ENCODE measurements around the gene ITPR1.

Gene ITPR1

DNA sequence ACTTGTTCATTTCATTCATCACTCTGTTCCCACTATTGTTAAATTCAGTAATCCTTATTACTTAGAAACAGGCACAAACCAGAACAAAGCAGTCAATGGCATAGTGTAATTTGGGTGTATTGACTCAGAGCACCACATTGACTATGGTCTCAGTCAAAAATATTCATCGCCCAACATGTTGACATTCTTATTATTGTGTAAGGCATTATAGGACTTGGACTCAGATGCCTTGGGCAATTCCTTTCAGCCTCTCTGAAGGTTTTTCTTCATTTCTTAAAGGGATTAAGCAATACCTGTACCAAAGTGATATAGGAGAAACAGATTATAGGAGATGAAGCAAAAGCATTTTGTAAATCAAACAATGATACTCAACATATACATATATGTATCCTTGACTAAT lies 371.4 kb downstream of the ITPR1 start:
- Histone ChIP-seq H3K27me3 (ENCODE audit: insufficient read depth, low read length) (no peaks in the 10 kb centered on the region), H3K9me2 (ENCODE audit: low read depth, low read length) (no peaks in the 10 kb centered on the region), H3K27ac (ENCODE audit: low read depth, low read length, poor library complexity, severe bottlenecking) (no peak overlapping the region), H3K79me2 (ENCODE audit: insufficient read depth, low read length) (no peaks in the 10 kb centered on the region), H3K9me3 (ENCODE audit: low read length) (no peaks in the 10 kb centered on the region), H3K4me1 (ENCODE audit: insufficient read depth, low read length, severe bottlenecking) (peaks cover 11% of the 10 kb centered on the region), H4K20me1 (ENCODE audit: insufficient read depth, low read length) (no peaks in the 10 kb centered on the region), H3F3A (ENCODE audit: insufficient read depth, low read length) (no peaks in the 10 kb centered on the region), H2AFZ (ENCODE audit: low read length) (no peak overlapping the region), H3K36me3 (ENCODE audit: insufficient read depth, low read length) (no peaks in the 10 kb centered on the region), H3K4me3 (ENCODE audit: low read depth, low read length, poor library complexity, severe bottlenecking) (no peak overlapping the region), H3K4me2 (ENCODE audit: low read length) (no peak overlapping the region), H3K9ac (ENCODE audit: low read length) (no peak overlapping the region)
- no peak for TF ChIP-seq EZH2 (IDR thresholded peaks at IDR 0.05; ENCODE audit: borderline replicate concordance, low read length)
- TF ChIP-seq, protein P1, sequence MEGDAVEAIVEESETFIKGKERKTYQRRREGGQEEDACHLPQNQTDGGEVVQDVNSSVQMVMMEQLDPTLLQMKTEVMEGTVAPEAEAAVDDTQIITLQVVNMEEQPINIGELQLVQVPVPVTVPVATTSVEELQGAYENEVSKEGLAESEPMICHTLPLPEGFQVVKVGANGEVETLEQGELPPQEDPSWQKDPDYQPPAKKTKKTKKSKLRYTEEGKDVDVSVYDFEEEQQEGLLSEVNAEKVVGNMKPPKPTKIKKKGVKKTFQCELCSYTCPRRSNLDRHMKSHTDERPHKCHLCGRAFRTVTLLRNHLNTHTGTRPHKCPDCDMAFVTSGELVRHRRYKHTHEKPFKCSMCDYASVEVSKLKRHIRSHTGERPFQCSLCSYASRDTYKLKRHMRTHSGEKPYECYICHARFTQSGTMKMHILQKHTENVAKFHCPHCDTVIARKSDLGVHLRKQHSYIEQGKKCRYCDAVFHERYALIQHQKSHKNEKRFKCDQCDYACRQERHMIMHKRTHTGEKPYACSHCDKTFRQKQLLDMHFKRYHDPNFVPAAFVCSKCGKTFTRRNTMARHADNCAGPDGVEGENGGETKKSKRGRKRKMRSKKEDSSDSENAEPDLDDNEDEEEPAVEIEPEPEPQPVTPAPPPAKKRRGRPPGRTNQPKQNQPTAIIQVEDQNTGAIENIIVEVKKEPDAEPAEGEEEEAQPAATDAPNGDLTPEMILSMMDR (IDR thresholded peaks at IDR 0.05; ENCODE audit: low read length), result no peak

DNA sequence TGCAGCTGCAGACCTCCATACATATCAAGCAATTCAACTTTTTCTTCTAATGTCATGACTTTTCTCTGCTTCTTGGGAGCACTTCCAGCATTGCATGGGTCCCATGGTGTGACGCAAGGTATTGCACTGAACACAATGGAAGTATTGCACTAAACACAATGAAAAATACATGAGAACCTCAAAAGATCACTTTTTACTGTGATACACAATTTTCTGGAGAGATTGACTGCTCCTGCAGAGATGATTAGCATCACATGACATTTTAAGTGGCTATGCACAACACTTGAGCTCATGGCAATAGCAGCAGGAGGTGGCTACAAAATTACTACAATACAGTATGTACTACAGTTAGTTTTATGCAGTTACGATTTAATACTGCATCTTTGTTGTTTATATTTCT lies 372.6 kb downstream of the ITPR1 start:
- Histone ChIP-seq H3K27me3 (ENCODE audit: insufficient read depth, low read length) (no peaks in the 10 kb centered on the region), H3K79me2 (ENCODE audit: insufficient read depth, low read length) (no peaks in the 10 kb centered on the region), H3K9ac (ENCODE audit: low read length) (no peak overlapping the region), H2AFZ (ENCODE audit: low read length) (no peak overlapping the region), H3K27ac (ENCODE audit: low read depth, low read length, poor library complexity, severe bottlenecking) (no peak overlapping the region), H3K36me3 (ENCODE audit: insufficient read depth, low read length) (no peaks in the 10 kb centered on the region), H3K9me2 (ENCODE audit: low read depth, low read length) (no peaks in the 10 kb centered on the region), H3K4me1 (ENCODE audit: insufficient read depth, low read length, severe bottlenecking) (peaks cover 11% of the 10 kb centered on the region), H4K20me1 (ENCODE audit: insufficient read depth, low read length) (no peaks in the 10 kb centered on the region), H3F3A (ENCODE audit: insufficient read depth, low read length) (no peaks in the 10 kb centered on the region), H3K4me3 (ENCODE audit: low read depth, low read length, poor library complexity, severe bottlenecking) (no peak overlapping the region), H3K9me3 (ENCODE audit: low read length) (no peaks in the 10 kb centered on the region), H3K4me2 (ENCODE audit: low read length) (no peak overlapping the region)
- TF ChIP-seq, protein P1 (IDR thresholded peaks at IDR 0.05; ENCODE audit: low read length), result no peak
- no peak for TF ChIP-seq EZH2 (IDR thresholded peaks at IDR 0.05; ENCODE audit: borderline replicate concordance, low read length)

DNA sequence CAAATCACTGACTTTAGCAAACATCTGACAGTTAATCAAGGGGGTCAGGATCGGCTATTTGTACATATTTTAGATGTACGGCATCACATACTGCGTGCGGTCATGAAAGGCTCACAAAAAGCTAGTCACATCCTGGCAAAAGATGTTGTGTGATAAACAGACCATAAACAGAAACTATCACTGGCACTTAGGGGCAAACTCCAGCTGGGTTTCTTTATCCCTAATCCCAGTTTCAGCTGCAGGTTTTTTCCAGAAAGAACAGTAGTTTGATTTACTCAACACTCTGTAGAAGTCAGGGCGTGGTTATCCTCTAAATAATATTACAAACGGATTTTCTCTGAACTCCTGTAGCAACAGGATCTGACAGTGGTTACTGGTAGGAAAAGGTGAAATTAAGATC lies 373.7 kb downstream of the ITPR1 start:
- Histone ChIP-seq H3K4me3 (ENCODE audit: low read depth, low read length, poor library complexity, severe bottlenecking) (no peak overlapping the region), H2AFZ (ENCODE audit: low read length) (no peak overlapping the region), H3K36me3 (ENCODE audit: insufficient read depth, low read length) (no peaks in the 10 kb centered on the region), H4K20me1 (ENCODE audit: insufficient read depth, low read length) (no peaks in the 10 kb centered on the region), H3K4me2 (ENCODE audit: low read length) (no peak overlapping the region), H3K9me2 (ENCODE audit: low read depth, low read length) (no peaks in the 10 kb centered on the region), H3F3A (ENCODE audit: insufficient read depth, low read length) (no peaks in the 10 kb centered on the region), H3K9ac (ENCODE audit: low read length) (no peak overlapping the region), H3K4me1 (ENCODE audit: insufficient read depth, low read length, severe bottlenecking) (peaks cover 11% of the 10 kb centered on the region), H3K27me3 (ENCODE audit: insufficient read depth, low read length) (no peaks in the 10 kb centered on the region), H3K27ac (ENCODE audit: low read depth, low read length, poor library complexity, severe bottlenecking) (no peak overlapping the region), H3K79me2 (ENCODE audit: insufficient read depth, low read length) (no peaks in the 10 kb centered on the region), H3K9me3 (ENCODE audit: low read length) (no peaks in the 10 kb centered on the region)
- TF ChIP-seq, protein P1 (IDR thresholded peaks at IDR 0.05; ENCODE audit: low read length), result no peak
- TF ChIP-seq EZH2 (IDR thresholded peaks at IDR 0.05; ENCODE audit: borderline replicate concordance, low read length), result no peak
